Karpas-422 (cell line): ENCODE results near the gene USP54. TPM values are rescaled to one million over a fixed set of nuclear protein-coding genes. Genes with fewer than 3 reads are reported as not detected.

Experiments
- DNase-seq: peaks from one replicate; pipeline ENCODE4 v3.0.0-alpha.2; 2015
- H2AFZ ChIP-seq: fragments of 200-600 bp; sonication (generic); 2 replicates; pipeline ENCODE4 v1.6.1; 2014; ENCODE audit warnings: antibody characterized with exemption, low read length, mixed read lengths
- H3K27ac ChIP-seq: fragments of 200-600 bp; sonication (generic); 2 replicates; pipeline ENCODE4 v1.5.1; 2014; ENCODE audit warnings: mild to moderate bottlenecking, low read length, moderate library complexity
- H3K27me3 ChIP-seq: fragments of 200-600 bp; sonication (generic); 2 replicates; pipeline ENCODE4 v1.6.1; 2014; ENCODE audit warnings: low read length, mixed read lengths
- H3K36me3 ChIP-seq: fragments of 200-600 bp; sonication (generic); 2 replicates; pipeline ENCODE4 v1.6.1; 2014; ENCODE audit warnings: low read length, mixed read lengths; ENCODE audit not compliant: insufficient read depth
- H3K4me1 ChIP-seq: fragments of 200-600 bp; sonication (generic); 2 replicates; pipeline ENCODE4 v1.6.1; 2014; ENCODE audit warnings: mild to moderate bottlenecking, low read length, mixed read lengths
- H3K4me2 ChIP-seq: fragments of 200-600 bp; sonication (generic); 2 replicates; pipeline ENCODE4 v1.6.1; 2014; ENCODE audit warnings: low read length, low read depth, mild to moderate bottlenecking; ENCODE audit not compliant: poor library complexity, severe bottlenecking
- H3K4me3 ChIP-seq: fragments of 200-600 bp; sonication (generic); 2 replicates; pipeline ENCODE4 v1.5.1; 2014; ENCODE audit warnings: mild to moderate bottlenecking, antibody characterized with exemption, low read length, mixed read lengths
- H3K79me2 ChIP-seq: fragments of 200-600 bp; sonication (generic); 2 replicates; pipeline ENCODE4 v1.6.1; 2014; ENCODE audit warnings: mild to moderate bottlenecking, low read length, mixed read lengths
- H3K9ac ChIP-seq: fragments of 200-600 bp; sonication (generic); 2 replicates; pipeline ENCODE4 v1.6.0; 2014; ENCODE audit warnings: low read length
- H3K9me2 ChIP-seq: fragments of 200-600 bp; sonication (generic), shearing (Covaris generic); replicated peaks from 2 replicates; pipeline ENCODE4 v1.6.0; 2014; ENCODE audit warnings: mild to moderate bottlenecking, low read length, moderate library complexity; ENCODE audit not compliant: insufficient read depth
- H3K9me3 ChIP-seq: fragments of 300-700, 200-600 bp; sonication (generic); 2 replicates; pipeline ENCODE4 v1.6.1; 2014; ENCODE audit warnings: low read length, mixed read lengths
- H4K20me1 ChIP-seq: fragments of 200-600 bp; sonication (generic); 2 replicates; pipeline ENCODE4 v1.6.1; 2014; ENCODE audit warnings: mild to moderate bottlenecking, antibody characterized with exemption, low read length, low read depth; ENCODE audit not compliant: insufficient read depth
- total RNA-seq: library from RNA; depleted of rRNA; stranded (reverse); fragments of >200 nt; shearing (Covaris generic); gene quantifications from 2 replicates; pipeline ENCODE4 v1.2.3, GENCODE V29; 2014; ENCODE audit warnings: low replicate concordance

Gene USP54
- total RNA-seq, 1 experiment from 2014 or later: 10.7 TPM

DNA sequence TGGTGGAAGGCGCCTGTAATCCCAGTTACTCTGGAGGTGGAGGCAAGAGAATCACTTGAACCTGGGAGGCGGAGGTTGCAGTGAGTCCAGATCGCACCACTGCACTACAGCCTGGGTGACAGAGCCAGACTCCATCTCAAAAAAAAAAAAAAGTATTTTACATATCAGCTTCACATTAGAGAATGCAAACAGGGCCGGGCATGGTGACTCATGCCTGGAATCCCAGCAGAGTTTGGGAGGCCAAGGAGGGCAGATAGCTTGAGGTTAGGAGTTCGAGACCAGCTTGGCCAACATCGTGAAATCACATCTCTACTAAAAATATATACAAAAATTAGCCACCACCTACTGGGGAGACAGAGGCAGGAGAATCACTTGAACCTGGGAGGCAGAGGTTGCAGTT, 31.6 kb downstream of the USP54 start:
- Histone ChIP-seq H3K79me2 (no peaks in the 10 kb centered on the region), H2AFZ (no peak overlapping the region), H3K4me3 (no peak overlapping the region), H3K4me2 (no peak overlapping the region), H3K27ac (no peak overlapping the region), H3K27me3 (no peaks in the 10 kb centered on the region), H3K9me2 (no peaks in the 10 kb centered on the region), H3K9ac (no peak overlapping the region), H3K4me1 (no peaks in the 10 kb centered on the region), H4K20me1 (no peaks in the 10 kb centered on the region), H3K9me3 (no peaks in the 10 kb centered on the region), H3K36me3 (no peaks in the 10 kb centered on the region)
- DNase-seq: no peak

GRCh38 chr10:73556855-73557254, 34.3 kb downstream of the USP54 start:
- Histone ChIP-seq H3K27ac (no peak overlapping the region), H4K20me1 (no peaks in the 10 kb centered on the region), H3K79me2 (no peaks in the 10 kb centered on the region), H3K9me3 (no peaks in the 10 kb centered on the region), H2AFZ (no peak overlapping the region), H3K9ac (no peak overlapping the region), H3K36me3 (no peaks in the 10 kb centered on the region), H3K4me3 (no peak overlapping the region), H3K27me3 (no peaks in the 10 kb centered on the region), H3K4me1 (no peaks in the 10 kb centered on the region), H3K9me2 (no peaks in the 10 kb centered on the region), H3K4me2 (no peak overlapping the region)
- no peak for DNase-seq

DNA sequence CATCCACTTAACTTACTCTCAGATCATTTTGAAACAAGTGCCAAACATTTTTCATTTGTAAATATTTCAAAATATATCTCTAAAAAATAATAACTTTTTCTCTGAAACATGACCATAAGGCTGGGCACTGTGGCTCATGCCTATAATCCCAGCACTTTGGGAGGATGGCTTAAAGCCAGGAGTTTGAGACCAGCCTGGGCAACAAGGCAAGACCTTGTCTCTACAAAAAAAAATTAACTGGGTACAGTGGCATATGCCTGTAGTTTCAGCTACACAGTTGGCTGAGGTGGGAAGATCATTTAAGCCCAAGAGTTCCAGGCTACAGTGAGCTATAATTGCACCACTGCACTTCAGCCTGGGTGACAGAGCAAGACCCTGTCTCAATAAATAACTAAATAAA, 36.4 kb downstream of the USP54 start:
- H3K79me2 ChIP-seq: no peaks in the 10 kb centered on the region
- H3K9me3 ChIP-seq: no peaks in the 10 kb centered on the region
- H3K4me2 ChIP-seq: no peak overlapping the region
- no peak overlapping the region for H3K27ac ChIP-seq
- no peak overlapping the region for H3K9ac ChIP-seq
- no peak for DNase-seq
- H2AFZ ChIP-seq: no peak overlapping the region
- H3K9me2 ChIP-seq: no peaks in the 10 kb centered on the region
- H3K36me3 ChIP-seq: no peaks in the 10 kb centered on the region
- H4K20me1 ChIP-seq: no peaks in the 10 kb centered on the region
- no peak overlapping the region for H3K4me3 ChIP-seq
- H3K27me3 ChIP-seq: no peaks in the 10 kb centered on the region
- H3K4me1 ChIP-seq: no peaks in the 10 kb centered on the region

GRCh38 chr10:73553761-73554160, 37.4 kb downstream of the USP54 start:
- no peaks in the 10 kb centered on the region for H3K27me3 ChIP-seq
- no peaks in the 10 kb centered on the region for H3K4me1 ChIP-seq
- H3K79me2 ChIP-seq: no peaks in the 10 kb centered on the region
- no peaks in the 10 kb centered on the region for H3K36me3 ChIP-seq
- no peak for DNase-seq
- H3K9me3 ChIP-seq: no peaks in the 10 kb centered on the region
- H3K27ac ChIP-seq: no peak overlapping the region
- H2AFZ ChIP-seq: no peak overlapping the region
- H3K9ac ChIP-seq: no peak overlapping the region
- no peak overlapping the region for H3K4me2 ChIP-seq
- H4K20me1 ChIP-seq: no peaks in the 10 kb centered on the region
- no peaks in the 10 kb centered on the region for H3K9me2 ChIP-seq
- H3K4me3 ChIP-seq: no peak overlapping the region

DNA sequence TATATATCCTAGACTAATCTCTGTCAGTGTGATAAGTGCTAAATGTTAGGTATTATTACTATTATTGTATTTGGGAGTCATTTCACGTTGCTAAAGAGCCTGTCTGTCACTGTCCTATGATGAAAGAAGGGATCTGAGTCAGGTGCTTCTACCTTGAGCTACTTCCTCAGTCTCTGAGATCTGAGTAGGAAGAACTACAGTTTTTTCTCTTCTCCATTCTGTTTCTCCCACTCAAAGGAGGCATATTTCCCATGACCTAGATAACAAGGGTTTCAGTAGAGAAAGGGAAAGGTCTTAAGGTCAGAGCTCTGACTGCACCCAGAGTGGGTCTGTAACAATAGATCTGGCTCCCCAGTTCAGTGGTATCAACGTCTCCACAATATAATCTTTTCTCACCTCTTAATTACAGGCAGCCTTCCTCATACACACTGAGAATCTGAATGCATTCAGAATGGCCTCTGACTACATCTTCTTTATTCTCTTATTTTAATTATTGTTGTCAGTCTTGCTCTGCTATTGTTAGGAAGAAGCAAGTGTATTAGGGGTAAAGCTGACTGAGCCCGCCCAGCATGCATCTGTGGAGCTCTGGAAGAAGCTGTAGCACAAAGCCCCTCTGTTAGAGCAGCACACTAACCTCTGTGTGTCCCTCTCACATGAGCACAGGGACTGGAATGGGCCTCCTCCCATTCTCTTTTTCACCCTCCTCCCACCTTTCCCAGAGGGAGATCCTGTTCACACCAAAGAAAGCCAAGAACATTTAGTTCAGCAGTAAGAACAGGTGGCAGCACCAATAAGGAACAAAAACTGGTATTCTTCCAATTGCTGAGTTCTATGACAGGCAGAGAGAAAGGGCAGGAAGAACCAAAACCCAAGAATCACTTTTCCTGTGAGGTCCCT, 38.1 kb downstream of the USP54 start:
- Histone ChIP-seq H4K20me1 (no peaks in the 10 kb centered on the region), H3K4me3 (no peak overlapping the region), H3K27ac (no peak overlapping the region), H3K4me2 (no peak overlapping the region), H2AFZ (no peak overlapping the region), H3K36me3 (no peaks in the 10 kb centered on the region), H3K79me2 (no peaks in the 10 kb centered on the region), H3K4me1 (no peaks in the 10 kb centered on the region), H3K9me2 (no peaks in the 10 kb centered on the region), H3K9ac (no peak overlapping the region), H3K27me3 (no peaks in the 10 kb centered on the region), H3K9me3 (no peaks in the 10 kb centered on the region)
- no peak for DNase-seq

DNA sequence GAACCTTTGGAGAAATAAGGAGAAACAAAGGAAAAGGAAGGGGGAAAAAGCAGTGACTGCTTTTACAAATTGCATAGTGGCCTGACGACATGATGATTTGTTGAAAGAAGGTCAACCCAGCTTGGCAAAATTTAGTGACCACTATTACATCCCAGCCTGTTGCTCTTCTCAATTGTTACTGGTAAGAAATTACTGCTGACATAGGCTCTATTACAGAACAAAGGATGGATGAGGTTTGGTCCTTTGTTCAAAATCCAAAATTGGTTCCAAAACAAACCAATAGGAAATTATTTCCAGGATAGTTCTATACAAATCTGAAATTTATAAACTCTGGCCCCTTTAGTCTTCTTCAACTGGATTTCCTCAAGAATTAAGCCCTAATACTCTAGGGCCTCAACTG, 39.6 kb downstream of the USP54 start:
- Histone ChIP-seq H3K4me2 (no peak overlapping the region), H3K79me2 (no peaks in the 10 kb centered on the region), H2AFZ (no peak overlapping the region), H3K27ac (no peak overlapping the region), H3K9me2 (no peaks in the 10 kb centered on the region), H3K36me3 (no peaks in the 10 kb centered on the region), H4K20me1 (no peaks in the 10 kb centered on the region), H3K9me3 (no peaks in the 10 kb centered on the region), H3K4me1 (no peaks in the 10 kb centered on the region), H3K4me3 (no peak overlapping the region), H3K9ac (no peak overlapping the region), H3K27me3 (no peaks in the 10 kb centered on the region)
- no peak for DNase-seq

- H3K79me2 ChIP-seq: no peaks in the 10 kb centered on the region
- H3K27me3 ChIP-seq: no peaks in the 10 kb centered on the region
- H2AFZ ChIP-seq: no peak overlapping the region
- no peak overlapping the region for H3K4me3 ChIP-seq
- DNase-seq: no peak
- no peaks in the 10 kb centered on the region for H4K20me1 ChIP-seq
- no peaks in the 10 kb centered on the region for H3K4me1 ChIP-seq
- H3K27ac ChIP-seq: no peak overlapping the region
- H3K36me3 ChIP-seq: no peaks in the 10 kb centered on the region
- no peaks in the 10 kb centered on the region for H3K9me3 ChIP-seq
- no peak overlapping the region for H3K4me2 ChIP-seq
- H3K9me2 ChIP-seq: no peaks in the 10 kb centered on the region
- no peak overlapping the region for H3K9ac ChIP-seq
These were observed 45.8 kb downstream of the USP54 start for GRCh38 chr10:73545357-73545756.

DNA sequence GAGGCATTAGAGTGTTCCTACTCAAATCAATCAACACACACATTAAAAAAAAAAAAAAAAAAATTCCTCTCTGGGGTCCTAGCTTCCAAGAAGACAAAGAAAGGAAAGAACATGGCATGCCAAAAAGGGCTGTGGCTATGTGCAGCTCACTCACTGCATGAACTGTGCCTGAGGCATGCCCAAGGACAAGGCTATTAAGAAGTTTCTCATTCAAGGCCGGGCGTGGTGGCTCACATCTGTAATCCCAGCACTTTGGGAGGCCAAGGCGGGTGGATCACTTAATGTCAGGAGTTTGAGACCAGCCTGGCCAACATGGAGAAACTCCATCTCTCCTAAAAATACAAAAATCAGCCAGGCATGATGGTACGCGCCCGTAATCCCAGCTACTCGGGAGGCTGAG, 53.4 kb downstream of the USP54 start:
- no peaks in the 10 kb centered on the region for H3K79me2 ChIP-seq
- H3K4me2 ChIP-seq: no peak overlapping the region
- no peaks in the 10 kb centered on the region for H3K9me3 ChIP-seq
- H4K20me1 ChIP-seq: no peaks in the 10 kb centered on the region
- no peaks in the 10 kb centered on the region for H3K4me1 ChIP-seq
- no peaks in the 10 kb centered on the region for H3K36me3 ChIP-seq
- no peaks in the 10 kb centered on the region for H3K27me3 ChIP-seq
- H3K4me3 ChIP-seq: no peak overlapping the region
- H3K9me2 ChIP-seq: no peaks in the 10 kb centered on the region
- H2AFZ ChIP-seq: no peak overlapping the region
- no peak overlapping the region for H3K27ac ChIP-seq
- no peak for DNase-seq
- no peak overlapping the region for H3K9ac ChIP-seq
